Neural crest cell (in vitro differentiated cells): Measurements from ENCODE around the gene CD101. TPM values are rescaled to one million over a fixed set of nuclear protein-coding genes. Genes with fewer than 3 reads are reported as not detected.
A peak's percentile ranks its signal among the peaks of the same experiment; 100 is the strongest.

ENCODE experiments used
- DNase-seq: peaks from one replicate; pipeline ENCODE4 v3.0.0; 2021; ENCODE audit warnings: low read depth, mixed read lengths, low spot score
- H3K27ac Mint-ChIP-seq: one replicate; pipeline ENCODE4 v1.8.0; 2021; ENCODE audit warnings: mild to moderate bottlenecking, mixed read lengths; ENCODE audit not compliant: unreplicated experiment
- H3K27me3 Mint-ChIP-seq: 2 replicates; pipeline ENCODE4 v1.8.0; 2021; ENCODE audit warnings: low read depth, mild to moderate bottlenecking, mixed read lengths
- H3K36me3 Mint-ChIP-seq: 2 replicates; pipeline ENCODE4 v1.8.0; 2021; ENCODE audit warnings: low read depth, mild to moderate bottlenecking, mixed read lengths
- H3K4me1 Mint-ChIP-seq: 2 replicates; pipeline ENCODE4 v1.8.0; 2021; ENCODE audit warnings: mixed read lengths
- H3K4me3 Mint-ChIP-seq: one replicate; pipeline ENCODE4 v1.8.0; 2021; ENCODE audit warnings: mild to moderate bottlenecking, mixed read lengths
- H3K9me3 Mint-ChIP-seq: 2 replicates; pipeline ENCODE4 v1.8.0; 2021; ENCODE audit warnings: mixed read lengths
- CTCF ChIP-seq: fragments of 200-600 bp; sonication (generic); conservative IDR thresholded peaks from 2 replicates; pipeline ENCODE4 v1.5.0; 2021; ENCODE audit warnings: antibody characterized with exemption, mild to moderate bottlenecking
- total RNA-seq: library from RNA; stranded (reverse); gene quantifications from 2 replicates; pipeline ENCODE4 v1.2.1, GENCODE V29; 2021

The CD101 gene
- total RNA-seq, 1 donor from 2014 or later = 3.7 TPM

- H3K4me1 Mint-ChIP-seq = peaks cover 9% of the 10 kb centered on the region
- peaks cover 2% of the 10 kb centered on the region for H3K36me3 Mint-ChIP-seq
- H3K27ac Mint-ChIP-seq = peak overlapping the region; percentile 46
- H3K9me3 Mint-ChIP-seq = no peaks in the 10 kb centered on the region
- no peaks in the 10 kb centered on the region for H3K27me3 Mint-ChIP-seq
- no peak for DNase-seq
- H3K4me3 Mint-ChIP-seq = no peak overlapping the region
- TF ChIP-seq CTCF = no peak
These were observed 67.8 kb downstream of the CD101 start for GRCh38 chr1:117069220-117069844.

GRCh38 chr1:117070124-117070523 lies 68.6 kb downstream of the CD101 start:
- Mint-ChIP-seq H3K9me3 (no peaks in the 10 kb centered on the region), H3K27me3 (no peaks in the 10 kb centered on the region), H3K36me3 (peaks cover 5% of the 10 kb centered on the region), H3K4me3 (no peak overlapping the region), H3K4me1 (peaks cover 9% of the 10 kb centered on the region), H3K27ac (no peak overlapping the region)
- DNase-seq = no peak
- no peak for TF ChIP-seq CTCF

GRCh38 chr1:117076648-117077047 lies 75.1 kb downstream of the CD101 start:
- no peaks in the 10 kb centered on the region for H3K9me3 Mint-ChIP-seq
- H3K4me3 Mint-ChIP-seq = no peak overlapping the region
- peaks cover 16% of the 10 kb centered on the region for H3K36me3 Mint-ChIP-seq

GRCh38 chr1:117077267-117077666 lies 75.7 kb downstream of the CD101 start:
- H3K4me1 Mint-ChIP-seq = no peaks in the 10 kb centered on the region
- no peak for TF ChIP-seq CTCF

More at GRCh38 chr1:117076648-117077047, 75.1 kb downstream of the CD101 start:
- TF ChIP-seq CTCF = no peak
- H3K4me1 Mint-ChIP-seq = no peaks in the 10 kb centered on the region
- no peaks in the 10 kb centered on the region for H3K27me3 Mint-ChIP-seq
- H3K27ac Mint-ChIP-seq = peak overlapping the region; percentile 92
- DNase-seq = no peak

GRCh38 chr1:117079737-117080136 lies 78.2 kb downstream of the CD101 start:
- no peak overlapping the region for H3K4me3 Mint-ChIP-seq
- H3K36me3 Mint-ChIP-seq = peaks cover 21% of the 10 kb centered on the region
- H3K4me1 Mint-ChIP-seq = no peaks in the 10 kb centered on the region
- no peaks in the 10 kb centered on the region for H3K27me3 Mint-ChIP-seq
- no peaks in the 10 kb centered on the region for H3K9me3 Mint-ChIP-seq
- DNase-seq = no peak
- TF ChIP-seq CTCF = no peak
- no peak overlapping the region for H3K27ac Mint-ChIP-seq

More at GRCh38 chr1:117077267-117077666, 75.7 kb downstream of the CD101 start:
- no peak overlapping the region for H3K27ac Mint-ChIP-seq
- no peaks in the 10 kb centered on the region for H3K9me3 Mint-ChIP-seq
- peaks cover 16% of the 10 kb centered on the region for H3K36me3 Mint-ChIP-seq
- no peak for DNase-seq
- H3K4me3 Mint-ChIP-seq = no peak overlapping the region
- H3K27me3 Mint-ChIP-seq = no peaks in the 10 kb centered on the region
